ENCODE data around the gene KAT2B. TPM values are rescaled to one million over a fixed set of nuclear protein-coding genes. Genes with fewer than 3 reads are reported as not detected.
A peak's percentile ranks its signal among the peaks of the same experiment; 100 is the strongest.

KAT2B gene
- total RNA-seq, 1 donor: 15.9 TPM

- H3K27me3 ChIP-seq (ENCODE audit: insufficient read depth, low read length): no peaks in the 10 kb centered on the region
- no peak for DNase-seq (ENCODE audit: insufficient read length, low spot score, missing footprints)
- no peak overlapping the region for H2AFZ ChIP-seq (ENCODE audit: low read length)
- H3K4me3 ChIP-seq (ENCODE audit: insufficient read depth, low read length): no peak overlapping the region
- H3K36me3 ChIP-seq (ENCODE audit: insufficient read depth, low read length): no peaks in the 10 kb centered on the region
- no peak overlapping the region for H3K27ac ChIP-seq (ENCODE audit: low read depth, low read length)
- no peak overlapping the region for H3K4me2 ChIP-seq (ENCODE audit: insufficient read depth, low read length)
- H4K20me1 ChIP-seq (ENCODE audit: insufficient read depth, low read length): no peaks in the 10 kb centered on the region
- TF ChIP-seq, protein P1, sequence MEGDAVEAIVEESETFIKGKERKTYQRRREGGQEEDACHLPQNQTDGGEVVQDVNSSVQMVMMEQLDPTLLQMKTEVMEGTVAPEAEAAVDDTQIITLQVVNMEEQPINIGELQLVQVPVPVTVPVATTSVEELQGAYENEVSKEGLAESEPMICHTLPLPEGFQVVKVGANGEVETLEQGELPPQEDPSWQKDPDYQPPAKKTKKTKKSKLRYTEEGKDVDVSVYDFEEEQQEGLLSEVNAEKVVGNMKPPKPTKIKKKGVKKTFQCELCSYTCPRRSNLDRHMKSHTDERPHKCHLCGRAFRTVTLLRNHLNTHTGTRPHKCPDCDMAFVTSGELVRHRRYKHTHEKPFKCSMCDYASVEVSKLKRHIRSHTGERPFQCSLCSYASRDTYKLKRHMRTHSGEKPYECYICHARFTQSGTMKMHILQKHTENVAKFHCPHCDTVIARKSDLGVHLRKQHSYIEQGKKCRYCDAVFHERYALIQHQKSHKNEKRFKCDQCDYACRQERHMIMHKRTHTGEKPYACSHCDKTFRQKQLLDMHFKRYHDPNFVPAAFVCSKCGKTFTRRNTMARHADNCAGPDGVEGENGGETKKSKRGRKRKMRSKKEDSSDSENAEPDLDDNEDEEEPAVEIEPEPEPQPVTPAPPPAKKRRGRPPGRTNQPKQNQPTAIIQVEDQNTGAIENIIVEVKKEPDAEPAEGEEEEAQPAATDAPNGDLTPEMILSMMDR (IDR thresholded peaks at IDR 0.05; ENCODE audit: extremely low read depth, low read depth, low read length): peak; percentile 15
- no peaks in the 10 kb centered on the region for H3K9me3 ChIP-seq (ENCODE audit: low read depth, low read length)
- peaks cover 16% of the 10 kb centered on the region for H3K4me1 ChIP-seq (ENCODE audit: insufficient read depth, low read length)
- no peaks in the 10 kb centered on the region for H3K79me2 ChIP-seq (ENCODE audit: insufficient read depth, low read length)
Observed at GRCh38 chr3:20037255-20037996, 2.8 kb upstream of the KAT2B start.

- H4K20me1 ChIP-seq (ENCODE audit: insufficient read depth, low read length): no peaks in the 10 kb centered on the region
- H3K4me2 ChIP-seq (ENCODE audit: insufficient read depth, low read length): peak overlapping the region; percentile 82
- no peaks in the 10 kb centered on the region for H3K27me3 ChIP-seq (ENCODE audit: insufficient read depth, low read length)
- H3K79me2 ChIP-seq (ENCODE audit: insufficient read depth, low read length): no peaks in the 10 kb centered on the region
- no peak for DNase-seq (ENCODE audit: insufficient read length, low spot score, missing footprints)
- no peaks in the 10 kb centered on the region for H3K9me3 ChIP-seq (ENCODE audit: low read depth, low read length)
- no peak overlapping the region for H3K27ac ChIP-seq (ENCODE audit: low read depth, low read length)
- H3K4me3 ChIP-seq (ENCODE audit: insufficient read depth, low read length): peak overlapping the region; percentile 80
- peak overlapping the region; percentile 65 for H2AFZ ChIP-seq (ENCODE audit: low read length)
- H3K36me3 ChIP-seq (ENCODE audit: insufficient read depth, low read length): no peaks in the 10 kb centered on the region
- peaks cover 16% of the 10 kb centered on the region for H3K4me1 ChIP-seq (ENCODE audit: insufficient read depth, low read length)
- TF ChIP-seq, protein P1 (IDR thresholded peaks at IDR 0.05; ENCODE audit: extremely low read depth, low read depth, low read length): no peak
Observed at GRCh38 chr3:20038699-20039465, 1.4 kb upstream of the KAT2B start.

DNA sequence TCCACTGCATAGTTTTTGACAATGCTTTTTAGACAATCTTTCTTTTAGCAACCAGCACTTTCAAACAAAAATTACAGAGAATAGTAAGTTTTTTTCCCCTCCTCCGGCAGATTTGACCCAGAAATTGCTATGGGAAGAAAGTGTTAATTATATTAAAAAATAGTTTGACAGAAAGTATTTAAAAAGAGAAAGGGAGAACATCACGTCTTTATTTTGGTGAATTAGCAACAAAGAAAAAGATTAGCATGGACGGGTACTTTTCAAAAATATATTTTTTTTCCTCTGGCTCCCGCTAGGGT lies 831 bp upstream of the KAT2B start:
- Histone ChIP-seq H3K27me3 (ENCODE audit: insufficient read depth, low read length) (no peaks in the 10 kb centered on the region), H3K4me3 (ENCODE audit: insufficient read depth, low read length) (peak overlapping the region; percentile 80), H3K4me2 (ENCODE audit: insufficient read depth, low read length) (peak overlapping the region; percentile 82), H4K20me1 (ENCODE audit: insufficient read depth, low read length) (no peaks in the 10 kb centered on the region), H2AFZ (ENCODE audit: low read length) (peak overlapping the region; percentile 65), H3K27ac (ENCODE audit: low read depth, low read length) (no peak overlapping the region), H3K4me1 (ENCODE audit: insufficient read depth, low read length) (peaks cover 16% of the 10 kb centered on the region), H3K36me3 (ENCODE audit: insufficient read depth, low read length) (no peaks in the 10 kb centered on the region), H3K79me2 (ENCODE audit: insufficient read depth, low read length) (peaks cover under 1% of the 10 kb centered on the region), H3K9me3 (ENCODE audit: low read depth, low read length) (no peaks in the 10 kb centered on the region)
- TF ChIP-seq, protein P1 (IDR thresholded peaks at IDR 0.05; ENCODE audit: extremely low read depth, low read depth, low read length): no peak
- no peak for DNase-seq (ENCODE audit: insufficient read length, low spot score, missing footprints)

- Histone ChIP-seq H3K9me3 (ENCODE audit: low read depth, low read length) (no peaks in the 10 kb centered on the region), H2AFZ (ENCODE audit: low read length) (peak overlapping the region; percentile 77), H3K4me1 (ENCODE audit: insufficient read depth, low read length) (peaks cover 16% of the 10 kb centered on the region), H3K79me2 (ENCODE audit: insufficient read depth, low read length) (peaks cover 3% of the 10 kb centered on the region), H3K36me3 (ENCODE audit: insufficient read depth, low read length) (no peaks in the 10 kb centered on the region), H3K27me3 (ENCODE audit: insufficient read depth, low read length) (no peaks in the 10 kb centered on the region), H3K4me3 (ENCODE audit: insufficient read depth, low read length) (peak overlapping the region; percentile 84), H3K4me2 (ENCODE audit: insufficient read depth, low read length) (peak overlapping the region; percentile 97), H3K27ac (ENCODE audit: low read depth, low read length) (no peak overlapping the region), H4K20me1 (ENCODE audit: insufficient read depth, low read length) (no peaks in the 10 kb centered on the region)
- peak; percentile 96 for DNase-seq (ENCODE audit: insufficient read length, low spot score, missing footprints)
- TF ChIP-seq, protein P1 (IDR thresholded peaks at IDR 0.05; ENCODE audit: extremely low read depth, low read depth, low read length): no peak
Observed at GRCh38 chr3:20040548-20041196, 426 bp downstream of the KAT2B start.
